GM18505 (cell line): ENCODE data around the gene CEACAM5.
"Not testable (repeated sequence)": the region's sequence is repeated elsewhere in the genome, so short reads cannot be mapped to it uniquely, and the experiment has no call there.

Source experiments
- ATAC-seq: cut with Tn5 transposase; IDR thresholded peaks from one replicate; pipeline ENCODE4 v1.9.1; 2021; ENCODE audit not compliant: unreplicated experiment
- POLR2A ChIP-seq: IDR thresholded peaks from 4 replicates; pipeline ENCODE4 v1.6.1; 2011; ENCODE audit warnings: borderline replicate concordance; ENCODE audit not compliant: insufficient read depth, insufficient read length; ENCODE audit errors: extremely low read depth

The CEACAM5 gene

GRCh38 chr19:41735071-41735600, 26.7 kb downstream of the CEACAM5 start:
- no peak for TF ChIP-seq POLR2A
- no peak for ATAC-seq

- TF ChIP-seq POLR2A: no peak
- no peak for ATAC-seq
These were observed 30.9 kb downstream of the CEACAM5 start for GRCh38 chr19:41739361-41739760.

- no peak for ATAC-seq
- no peak for TF ChIP-seq POLR2A
These were observed 32.2 kb downstream of the CEACAM5 start for GRCh38 chr19:41740415-41741243.

GRCh38 chr19:41741244-41741554, 32.8 kb downstream of the CEACAM5 start:
- TF ChIP-seq POLR2A: no peak
- no peak for ATAC-seq

- no peak for ATAC-seq
- TF ChIP-seq POLR2A: no peak
These were observed 36.4 kb downstream of the CEACAM5 start for GRCh38 chr19:41744850-41745249.

GRCh38 chr19:41745756-41746155, 37.3 kb downstream of the CEACAM5 start:
- TF ChIP-seq POLR2A: no peak
- no peak for ATAC-seq

- no peak for ATAC-seq
These were observed 38.3 kb downstream of the CEACAM5 start for GRCh38 chr19:41746593-41747227.

GRCh38 chr19:41748012-41748411, 39.6 kb downstream of the CEACAM5 start:
- ATAC-seq: no peak
- TF ChIP-seq POLR2A: no peak

More at GRCh38 chr19:41746593-41747227, 38.3 kb downstream of the CEACAM5 start:
- TF ChIP-seq POLR2A: no peak

GRCh38 chr19:41750248-41751134, 42.1 kb downstream of the CEACAM5 start:
- not testable (repeated sequence) for ATAC-seq

GRCh38 chr19:41753159-41753558, 44.7 kb downstream of the CEACAM5 start:
- no peak for ATAC-seq
- TF ChIP-seq POLR2A: no peak

GRCh38 chr19:41753936-41754529, 45.6 kb downstream of the CEACAM5 start:
- no peak for TF ChIP-seq POLR2A
- no peak for ATAC-seq

- no peak for ATAC-seq
These were observed 47.0 kb downstream of the CEACAM5 start, which contains the start of gene CEACAM6 for GRCh38 chr19:41755328-41755913. Gene CEACAM6 (plus strand): TSS chr19:41755530. CDS start chr19:41755639, 109 bp downstream.

More at GRCh38 chr19:41755328-41755913, 47.0 kb downstream of the CEACAM5 start, which contains the start of gene CEACAM6:
- no peak for TF ChIP-seq POLR2A
